Activated gamma-delta T cell treated with anti-CD3 and anti-CD28 coated beads, Interleukin-2, amount 50 U/mL, for 16 hours (primary cell): ENCODE measurements around the gene SIAE.

Experiments
- DNase-seq: peaks from one replicate; pipeline ENCODE4 v3.0.0-alpha.2; 2020; ENCODE audit warnings: low read depth

Gene SIAE

GRCh38 chr11:124662106-124662505 lies 11.4 kb downstream of the SIAE start:
- DNase-seq, result no peak

GRCh38 chr11:124661553-124661952 lies 12.0 kb downstream of the SIAE start:
- no peak for DNase-seq

GRCh38 chr11:124658986-124659385 lies 14.6 kb downstream of the SIAE start:
- DNase-seq, result no peak

- DNase-seq, result no peak
These were observed 15.0 kb downstream of the SIAE start for GRCh38 chr11:124658501-124658900.

GRCh38 chr11:124657904-124658303 lies 15.6 kb downstream of the SIAE start:
- DNase-seq, result no peak

- no peak for DNase-seq
These were observed 16.5 kb downstream of the SIAE start for GRCh38 chr11:124656774-124657630.

GRCh38 chr11:124648610-124649009 lies 24.9 kb downstream of the SIAE start:
- no peak for DNase-seq

- no peak for DNase-seq
These were observed 27.4 kb downstream of the SIAE start for GRCh38 chr11:124646148-124646547.

- no peak for DNase-seq
These were observed 28.9 kb downstream of the SIAE start for GRCh38 chr11:124644426-124645280.

GRCh38 chr11:124643605-124644425 lies 29.7 kb downstream of the SIAE start:
- DNase-seq, result no peak

- no peak for DNase-seq
These were observed 30.4 kb downstream of the SIAE start for GRCh38 chr11:124643042-124643604.

- DNase-seq, result no peak
These were observed 30.9 kb downstream of the SIAE start for GRCh38 chr11:124642628-124643027.

GRCh38 chr11:124640666-124641065 lies 32.9 kb downstream of the SIAE start:
- no peak for DNase-seq

GRCh38 chr11:124639186-124639585 lies 34.4 kb downstream of the SIAE start:
- no peak for DNase-seq

GRCh38 chr11:124638500-124638899 lies 35.0 kb downstream of the SIAE start:
- no peak for DNase-seq

- no peak for DNase-seq
These were observed 37.6 kb downstream of the SIAE start for GRCh38 chr11:124635932-124636331.

- no peak for DNase-seq
These were observed 40.2 kb downstream of the SIAE start for GRCh38 chr11:124633355-124633754.

- no peak for DNase-seq
These were observed 43.6 kb downstream of the SIAE start for GRCh38 chr11:124629961-124630360.

- DNase-seq, result no peak
These were observed 46.0 kb downstream of the SIAE start for GRCh38 chr11:124627546-124627945.

GRCh38 chr11:124625504-124626168 lies 47.9 kb downstream of the SIAE start:
- no peak for DNase-seq

GRCh38 chr11:124623861-124624525 lies 49.5 kb downstream of the SIAE start:
- no peak for DNase-seq
